SH-SY5Y (cell line): ENCODE results near the gene MRPL16.

ENCODE experiments used
- GATA2 ChIP-seq: IDR thresholded peaks from 2 replicates; pipeline ENCODE4 v1.6.1; 2011; ENCODE audit warnings: mild to moderate bottlenecking, low read depth, low read length
- GATA3 ChIP-seq: IDR thresholded peaks from 2 replicates; pipeline ENCODE4 v1.6.1; 2011; ENCODE audit warnings: low read depth, mild to moderate bottlenecking, low read length, moderate library complexity

The MRPL16 gene

DNA sequence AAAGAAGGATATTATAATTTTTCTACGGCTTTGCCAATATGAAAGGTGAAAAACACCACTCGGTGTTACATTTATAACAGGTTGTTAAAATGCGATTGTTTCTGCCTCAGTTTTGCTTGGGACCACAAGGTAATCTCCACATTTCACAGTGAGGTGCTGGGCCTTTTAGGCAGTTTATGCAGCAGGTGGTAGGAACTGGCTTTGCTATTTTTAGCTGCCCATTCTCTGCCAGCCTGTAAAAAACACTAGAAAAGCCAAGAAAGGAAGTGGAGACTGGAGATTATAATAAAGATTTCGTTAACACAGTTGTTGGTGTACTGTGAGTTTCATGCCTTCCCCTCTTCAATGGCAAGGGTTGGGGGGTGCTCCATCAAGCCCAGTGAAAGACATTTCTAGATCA, 8.0 kb upstream of the MRPL16 start:
- no peak for TF ChIP-seq GATA3
- no peak for TF ChIP-seq GATA2

DNA sequence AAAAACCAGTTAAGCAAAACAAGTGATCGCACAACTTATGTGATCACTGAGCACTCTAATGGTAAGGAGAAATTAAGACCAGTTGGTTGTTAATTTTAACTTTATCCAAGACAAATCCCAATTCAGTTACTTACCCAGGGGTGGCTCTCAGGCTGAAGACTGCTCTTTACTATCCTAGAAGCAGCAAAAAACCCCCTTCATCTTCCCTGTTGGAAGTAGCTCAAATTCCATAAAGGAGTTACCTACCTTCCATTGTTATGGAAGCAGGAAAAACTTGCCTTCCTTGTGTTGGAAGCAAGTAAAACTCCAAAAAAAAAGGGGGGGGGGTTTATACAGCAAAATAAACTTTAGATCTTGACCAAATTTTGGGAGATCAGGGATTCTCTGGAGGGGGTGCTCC, 5.2 kb upstream of the MRPL16 start:
- TF ChIP-seq GATA3 = no peak
- TF ChIP-seq GATA2 = no peak

DNA sequence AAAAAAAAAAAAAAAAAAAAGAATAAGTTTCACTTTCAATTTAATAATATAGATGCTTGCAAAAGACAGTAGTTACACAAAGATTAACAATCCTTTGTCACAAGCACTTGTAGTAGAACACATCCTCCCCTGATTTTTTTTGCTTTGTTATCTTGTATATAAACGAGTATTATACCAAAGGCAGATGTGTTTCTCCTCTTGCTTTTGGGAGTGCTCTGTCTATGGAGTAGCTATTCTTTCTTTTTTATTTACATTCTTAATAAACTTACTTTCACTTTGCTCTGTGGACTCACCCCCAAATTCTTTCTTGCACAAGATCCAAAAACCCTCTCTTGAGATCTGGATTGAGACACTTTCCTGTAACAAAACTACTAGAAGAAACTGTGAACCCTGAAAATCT, 3.4 kb upstream of the MRPL16 start:
- TF ChIP-seq GATA2 (no peak), GATA3 (no peak)

DNA sequence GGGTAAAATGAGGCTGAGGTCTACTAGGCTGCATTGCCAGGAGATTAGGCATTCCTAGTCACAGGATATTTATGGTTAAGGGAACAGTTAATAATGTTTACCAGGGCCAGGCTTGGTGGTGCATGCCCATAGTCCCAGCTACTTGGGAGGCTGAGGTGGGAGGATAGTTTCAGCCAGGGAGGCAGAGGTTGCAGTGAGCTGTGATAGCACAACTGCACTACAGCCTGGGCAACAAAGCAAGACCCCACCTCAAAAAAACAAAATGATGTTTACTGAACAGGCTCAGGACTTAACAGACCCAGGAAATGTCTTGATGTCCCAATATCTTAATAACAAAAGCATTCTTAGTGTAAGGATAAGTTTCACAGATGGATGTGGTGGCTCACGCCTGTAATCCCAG, 2.8 kb upstream of the MRPL16 start:
- TF ChIP-seq GATA3 = no peak
- TF ChIP-seq GATA2 = no peak

DNA sequence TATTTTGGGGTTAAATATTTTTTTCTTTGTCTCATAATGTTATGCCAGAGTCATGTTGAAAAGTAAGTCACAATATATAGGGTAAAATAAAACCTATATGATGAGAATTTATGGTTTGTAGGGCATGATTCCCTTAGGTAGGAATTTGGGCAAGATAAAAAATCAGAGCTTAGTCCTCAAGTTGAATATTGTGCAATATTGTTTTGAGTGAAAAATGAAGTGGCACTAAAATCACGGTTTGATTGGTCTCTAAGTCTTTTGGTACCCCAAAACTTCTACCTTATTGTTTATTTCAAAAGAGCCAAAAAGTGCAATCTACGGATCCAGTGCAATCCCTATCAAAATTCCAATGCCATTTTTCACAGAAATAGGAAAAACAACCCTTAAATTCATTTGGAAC, 1.6 kb upstream of the MRPL16 start:
- no peak for TF ChIP-seq GATA3
- no peak for TF ChIP-seq GATA2

DNA sequence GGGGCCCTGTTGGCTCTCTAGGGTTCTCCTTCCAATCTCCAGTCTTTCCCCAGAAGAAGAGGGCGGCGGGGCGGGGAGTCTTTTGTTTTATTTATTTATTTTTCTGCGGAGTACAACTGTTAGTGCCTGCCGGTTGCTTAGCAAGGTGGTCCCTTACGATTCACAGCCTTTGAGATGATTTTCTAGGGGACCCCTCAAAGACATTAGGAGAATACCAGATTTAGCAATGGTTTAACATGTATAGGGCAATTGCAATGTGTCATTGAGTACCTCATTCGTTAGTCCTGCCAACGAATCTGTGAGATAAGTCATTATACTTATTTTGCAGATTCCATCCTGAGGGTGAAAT, 307 bp upstream of the MRPL16 start:
- no peak for TF ChIP-seq GATA3
- TF ChIP-seq GATA2 = no peak

DNA sequence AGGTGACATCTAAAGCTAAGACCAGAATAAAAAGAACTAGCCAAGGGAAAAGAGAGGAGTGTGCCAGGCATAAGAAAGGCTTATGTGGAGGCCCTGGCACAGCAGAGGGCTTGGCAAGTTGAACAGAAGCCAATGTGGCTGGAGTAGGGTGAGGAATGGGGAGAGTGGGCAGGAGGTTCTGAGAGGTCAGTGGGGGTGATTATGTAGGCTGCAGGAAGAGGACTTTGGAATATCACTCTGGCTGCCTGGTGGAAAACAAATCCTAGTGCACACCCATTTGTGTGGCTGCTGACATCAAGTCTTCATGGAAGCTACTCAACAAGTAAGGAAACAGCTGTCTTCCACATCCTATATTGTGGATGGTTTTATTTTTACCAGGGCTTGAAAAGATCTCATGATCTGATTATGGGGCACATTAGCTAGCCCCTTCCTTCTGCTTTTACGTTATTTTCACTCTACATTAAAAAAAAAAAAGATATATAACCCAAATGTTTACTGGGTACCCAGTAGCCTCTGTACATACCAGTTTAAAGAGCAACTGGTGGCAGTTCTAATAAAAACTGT, 3.4 kb downstream of the MRPL16 start:
- TF ChIP-seq GATA2 (no peak), GATA3 (no peak)

DNA sequence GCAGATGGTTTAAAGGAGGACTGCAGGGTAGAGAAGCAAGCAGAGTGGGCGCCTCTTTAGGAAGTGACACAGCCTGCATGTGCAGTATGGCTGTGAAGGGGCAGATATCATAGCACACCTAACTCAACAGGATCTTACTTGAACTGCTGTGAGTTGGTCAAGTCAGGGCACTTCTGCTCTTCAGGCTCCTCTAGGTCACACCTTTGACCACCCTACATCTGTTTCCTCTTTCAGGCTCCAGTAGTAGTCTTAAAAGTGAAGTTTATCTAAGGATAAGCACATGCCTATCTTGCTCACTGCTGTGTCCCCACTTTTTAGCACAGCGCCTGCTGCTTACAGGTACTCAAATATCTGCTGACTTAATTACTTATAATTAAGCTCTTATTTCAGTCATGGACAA, 6.5 kb downstream of the MRPL16 start:
- TF ChIP-seq GATA3 = no peak
- TF ChIP-seq GATA2 = no peak

DNA sequence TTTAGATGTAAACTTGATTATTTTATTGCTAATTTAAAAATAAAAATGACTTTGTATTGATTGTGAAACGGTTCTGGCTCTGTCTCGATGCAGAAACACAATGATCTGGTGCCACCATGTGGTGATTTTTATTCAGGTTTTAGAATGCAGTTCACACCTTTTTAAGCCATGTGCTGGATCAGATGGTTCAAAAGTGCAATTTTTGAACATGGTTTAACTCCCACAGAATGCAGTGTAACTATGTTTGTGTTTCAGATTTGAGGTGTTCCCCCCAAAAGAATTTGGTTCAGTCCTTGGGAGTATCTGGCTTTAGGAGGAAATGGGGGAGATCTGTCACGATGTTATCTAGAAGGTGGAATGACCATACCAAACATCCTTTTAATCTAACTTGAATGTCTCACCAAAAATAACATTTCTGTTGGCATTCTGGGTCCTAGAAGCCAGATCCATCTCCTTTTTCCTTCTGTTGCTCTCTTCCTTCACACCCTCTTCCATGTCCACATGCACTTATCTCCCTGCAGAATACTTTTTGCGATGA, 7.9 kb downstream of the MRPL16 start:
- TF ChIP-seq GATA2 (no peak), GATA3 (no peak)

DNA sequence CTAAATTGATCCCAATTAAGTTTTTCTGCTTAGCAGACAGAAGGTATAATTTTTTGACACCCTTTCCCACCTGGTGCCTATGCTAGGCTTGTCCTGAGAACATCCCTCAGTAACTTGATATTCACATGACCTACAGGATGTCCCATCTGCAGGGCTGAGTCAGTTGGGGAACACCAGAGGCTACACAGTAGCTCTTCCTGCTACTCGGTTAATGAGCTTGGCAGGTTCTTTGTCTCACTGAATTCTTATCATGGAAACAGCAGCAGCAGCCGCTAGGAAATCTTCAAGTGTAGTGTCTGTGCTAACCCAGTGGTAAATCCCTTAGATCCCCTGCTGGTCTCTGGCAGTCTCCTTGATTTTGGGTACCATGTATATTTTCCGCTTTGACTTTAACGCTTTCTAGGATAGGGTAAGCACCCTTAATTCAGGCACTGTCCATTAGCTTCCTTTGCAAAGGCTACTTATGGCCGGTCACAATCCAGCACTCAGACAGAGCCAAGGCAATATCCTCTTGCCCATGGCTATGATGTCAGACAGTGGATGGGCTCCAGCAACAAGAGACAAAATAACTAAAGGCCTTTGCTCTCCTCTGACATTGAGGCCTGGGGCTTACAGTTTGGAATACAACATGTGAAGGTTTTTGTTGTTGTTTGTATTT, 8.5 kb downstream of the MRPL16 start:
- TF ChIP-seq GATA3 (no peak), GATA2 (no peak)

DNA sequence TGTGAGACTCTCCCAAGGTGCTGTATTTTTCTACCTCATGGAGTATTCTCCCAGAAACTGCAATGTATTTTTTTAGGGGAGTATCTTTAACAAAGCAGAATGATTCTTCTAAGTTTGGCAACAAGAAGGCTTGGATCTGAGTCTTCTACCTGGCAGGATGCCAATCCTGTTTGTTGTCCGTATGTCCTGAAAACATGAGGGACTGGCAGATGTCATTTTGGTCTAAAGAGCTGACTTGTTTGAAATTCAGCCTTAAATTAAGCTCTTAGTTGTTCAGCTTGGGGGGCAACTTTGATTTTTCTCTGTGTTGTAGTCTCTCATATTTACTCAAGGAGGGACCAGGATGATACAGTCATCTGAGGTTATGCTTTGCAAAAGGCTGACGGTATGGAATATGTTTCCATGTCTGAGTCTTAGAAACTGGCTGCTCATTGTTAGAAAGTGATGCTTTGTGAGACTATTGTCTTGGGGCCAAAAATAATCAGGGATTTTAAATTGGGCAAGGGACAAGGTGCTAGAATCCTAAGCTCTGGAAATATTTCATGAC, 9.3 kb downstream of the MRPL16 start:
- TF ChIP-seq GATA3 (no peak), GATA2 (no peak)

DNA sequence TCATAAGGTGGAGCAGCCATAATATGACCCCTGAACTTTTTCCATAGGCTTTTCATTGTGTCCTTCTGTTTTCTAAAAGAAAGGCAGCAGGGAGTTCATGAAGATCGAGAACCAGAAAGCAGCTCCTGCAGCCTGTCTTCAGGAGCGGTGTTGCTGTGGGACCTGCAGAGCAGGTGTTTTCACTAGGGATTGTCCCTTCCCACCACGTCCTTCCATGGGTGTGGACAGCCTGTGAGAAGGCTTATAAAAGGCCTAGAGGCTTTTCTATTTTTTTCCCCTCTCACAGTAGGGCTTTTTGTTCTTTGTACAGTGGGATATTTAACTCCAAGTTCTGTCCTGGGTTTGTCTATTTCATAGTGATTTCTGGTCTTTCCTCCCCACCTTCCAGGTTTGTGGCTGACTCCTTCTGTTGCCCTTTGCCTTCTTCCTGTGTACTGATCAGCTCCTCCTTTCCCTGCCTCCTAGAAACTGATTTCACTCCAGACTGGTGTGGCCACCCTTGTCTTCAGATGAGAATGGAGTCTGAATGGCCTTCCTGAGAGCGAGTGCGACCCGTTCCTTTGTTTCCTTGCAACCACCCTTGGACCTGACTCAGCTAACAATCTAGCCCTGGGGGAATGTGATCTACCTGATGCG, 10.1 kb downstream of the MRPL16 start:
- TF ChIP-seq GATA2 = no peak
- no peak for TF ChIP-seq GATA3

DNA sequence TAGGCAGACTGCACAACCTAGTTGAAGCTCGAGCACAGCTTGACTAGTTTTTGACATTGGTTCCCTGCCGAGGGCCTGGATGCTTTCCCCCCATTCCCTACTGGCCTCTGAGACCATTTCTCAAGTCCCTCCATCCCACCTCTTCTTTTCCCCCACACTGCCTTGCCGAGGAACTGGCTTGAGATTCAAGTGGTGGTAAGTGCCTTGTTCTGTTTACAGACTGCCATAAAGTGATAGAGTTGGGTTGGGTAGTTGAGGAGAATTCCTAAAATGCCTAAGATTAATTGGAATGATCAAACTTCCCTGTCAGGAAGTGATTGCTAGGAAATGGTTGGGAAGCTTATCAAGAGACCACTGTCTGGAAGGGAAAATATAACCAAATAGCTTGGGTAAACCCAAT, 16.2 kb downstream of the MRPL16 start:
- no peak for TF ChIP-seq GATA3
- TF ChIP-seq GATA2 = no peak

DNA sequence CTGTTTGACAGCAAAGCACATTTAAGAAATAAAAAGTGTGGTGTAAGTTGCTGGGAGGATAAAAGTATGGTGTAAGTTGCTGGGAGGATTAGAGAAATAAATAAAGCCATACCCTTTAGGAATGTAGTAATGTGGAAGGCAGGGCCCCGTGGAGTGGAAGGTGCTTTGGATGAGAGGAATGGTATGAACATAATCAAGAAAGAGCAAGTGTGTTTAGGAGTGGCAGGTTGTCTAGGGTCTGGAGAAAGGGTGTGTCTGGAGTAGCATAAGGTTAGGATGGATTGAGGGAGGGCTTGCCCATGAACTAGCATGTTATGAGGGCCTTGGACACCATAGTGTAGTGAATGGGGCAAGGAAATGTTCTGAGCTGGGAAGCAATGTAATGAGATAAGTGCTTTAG, 18.1 kb downstream of the MRPL16 start:
- no peak for TF ChIP-seq GATA3
- no peak for TF ChIP-seq GATA2

DNA sequence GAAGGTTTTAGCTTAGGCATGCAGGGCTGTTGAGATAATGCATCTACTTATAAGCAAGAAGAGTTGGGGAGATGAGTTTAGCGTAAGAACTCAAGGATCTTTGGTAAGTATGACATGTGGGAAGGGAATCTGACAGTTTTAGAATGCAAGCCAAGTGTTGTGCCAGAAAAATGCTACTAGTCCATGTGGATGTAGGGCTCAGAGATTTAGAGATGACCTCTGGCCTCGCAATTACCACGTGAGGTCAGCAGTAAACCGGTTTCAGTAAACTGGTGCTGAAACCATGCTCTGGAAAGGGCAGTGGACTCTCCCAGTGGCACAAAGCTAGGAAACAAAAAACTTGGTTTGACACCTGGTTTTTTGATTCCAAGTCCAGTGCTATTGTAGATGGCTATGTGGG, 18.9 kb downstream of the MRPL16 start:
- TF ChIP-seq GATA2 = no peak
- TF ChIP-seq GATA3 = no peak

DNA sequence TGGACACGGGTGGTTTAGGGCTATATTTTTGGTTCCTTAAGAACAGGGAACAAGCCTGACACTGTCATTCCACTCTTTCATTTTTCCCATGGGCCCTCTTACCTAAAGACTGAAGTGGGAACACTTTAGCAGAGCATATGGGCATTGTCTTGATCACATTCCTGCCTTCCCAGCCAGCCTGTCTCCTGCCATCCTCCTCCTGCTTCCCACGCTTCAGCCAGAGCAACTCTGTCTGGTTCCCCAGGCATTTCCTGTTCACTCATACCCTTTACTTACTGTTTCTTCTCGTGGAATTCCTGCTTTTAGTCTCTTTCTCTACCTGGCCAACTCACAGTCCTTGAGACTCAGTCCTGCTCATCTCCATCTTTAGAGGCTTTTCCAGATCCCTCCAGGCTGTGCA, 22.8 kb downstream of the MRPL16 start:
- TF ChIP-seq GATA2 (no peak), GATA3 (no peak)
